OCI-LY1 (cell line): Measurements from ENCODE around the gene GIMAP4.

Experiments
- CTCF ChIP-seq: fragments of 200-600 bp; sonication (generic), shearing (Covaris generic); IDR thresholded peaks from 2 replicates; pipeline ENCODE4 v1.5.1; 2017; ENCODE audit warnings: mild to moderate bottlenecking, antibody characterized with exemption, low read length, moderate library complexity, mixed read lengths
- EZH2 ChIP-seq: fragments of 200-600 bp; sonication (generic), shearing (Covaris generic); IDR thresholded peaks from 2 replicates; pipeline ENCODE4 v1.8.0; 2017; ENCODE audit warnings: borderline replicate concordance, mixed run types, mild to moderate bottlenecking, antibody characterized with exemption, low read length, moderate library complexity, mixed read lengths

- no peak for TF ChIP-seq CTCF
- no peak for TF ChIP-seq EZH2
Measured at GRCh38 chr7:150587551-150587950, 20.4 kb downstream of the GIMAP4 start.
